Measurements from ENCODE around the gene NR2F6. TPM values are rescaled to one million over a fixed set of nuclear protein-coding genes. Genes with fewer than 3 reads are reported as not detected.

NR2F6 gene
- total RNA-seq, 1 donor from 2014 or later, result 122 TPM

DNA sequence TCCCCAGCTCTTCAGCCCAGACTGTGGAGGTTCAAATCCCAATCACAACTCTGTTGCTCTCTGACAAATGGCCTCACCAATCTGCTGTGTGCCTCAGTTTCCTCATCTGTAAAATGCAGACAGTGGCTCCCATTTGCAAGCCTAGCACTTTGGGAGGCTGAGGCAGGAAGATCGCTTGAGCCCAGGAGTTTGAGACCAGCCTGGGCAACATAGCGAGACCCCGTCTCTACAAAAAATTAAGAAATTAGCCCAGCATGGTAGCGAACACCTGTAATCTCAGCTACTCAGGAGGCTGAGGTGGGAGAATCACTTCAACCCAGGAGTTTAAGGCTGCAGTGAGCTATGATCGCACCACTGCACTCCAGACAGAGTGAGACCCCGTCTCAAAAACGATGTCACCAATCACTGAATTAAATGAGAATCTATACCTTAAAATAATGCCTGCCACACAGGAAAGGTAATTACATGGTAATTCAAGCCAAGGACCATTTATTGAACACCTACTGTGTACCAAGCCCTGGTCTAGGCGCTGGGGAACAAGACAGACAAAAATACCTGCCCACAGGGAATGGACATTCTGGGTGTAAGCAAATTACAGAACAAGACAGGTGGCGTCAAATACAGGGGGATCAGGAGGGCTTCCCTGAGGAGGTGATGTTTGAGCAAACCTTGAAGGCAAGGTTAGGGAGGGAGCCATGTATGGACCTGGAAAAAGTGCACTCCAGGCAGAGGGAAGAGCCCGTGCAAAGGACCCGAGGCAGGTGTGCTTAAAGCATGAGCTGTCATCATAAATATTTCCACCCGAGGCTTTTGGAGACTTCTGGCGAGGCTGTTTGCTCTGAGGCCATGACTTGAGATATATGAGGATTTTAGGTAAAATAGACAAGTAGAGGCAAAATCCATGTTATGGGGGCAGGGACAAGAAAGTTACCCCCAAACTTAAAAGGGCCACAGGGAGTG lies 7.7 kb downstream of the NR2F6 start:
- no peak overlapping the region for H3K4me3 ChIP-seq (ENCODE audit: low read depth, low read length)
- TF ChIP-seq, protein P1, sequence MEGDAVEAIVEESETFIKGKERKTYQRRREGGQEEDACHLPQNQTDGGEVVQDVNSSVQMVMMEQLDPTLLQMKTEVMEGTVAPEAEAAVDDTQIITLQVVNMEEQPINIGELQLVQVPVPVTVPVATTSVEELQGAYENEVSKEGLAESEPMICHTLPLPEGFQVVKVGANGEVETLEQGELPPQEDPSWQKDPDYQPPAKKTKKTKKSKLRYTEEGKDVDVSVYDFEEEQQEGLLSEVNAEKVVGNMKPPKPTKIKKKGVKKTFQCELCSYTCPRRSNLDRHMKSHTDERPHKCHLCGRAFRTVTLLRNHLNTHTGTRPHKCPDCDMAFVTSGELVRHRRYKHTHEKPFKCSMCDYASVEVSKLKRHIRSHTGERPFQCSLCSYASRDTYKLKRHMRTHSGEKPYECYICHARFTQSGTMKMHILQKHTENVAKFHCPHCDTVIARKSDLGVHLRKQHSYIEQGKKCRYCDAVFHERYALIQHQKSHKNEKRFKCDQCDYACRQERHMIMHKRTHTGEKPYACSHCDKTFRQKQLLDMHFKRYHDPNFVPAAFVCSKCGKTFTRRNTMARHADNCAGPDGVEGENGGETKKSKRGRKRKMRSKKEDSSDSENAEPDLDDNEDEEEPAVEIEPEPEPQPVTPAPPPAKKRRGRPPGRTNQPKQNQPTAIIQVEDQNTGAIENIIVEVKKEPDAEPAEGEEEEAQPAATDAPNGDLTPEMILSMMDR (conservative IDR thresholded peaks at IDR 0.05; ENCODE audit: low read depth, low read length), result no peak
- DNase-seq (ENCODE audit: low read depth), result no peak

DNA sequence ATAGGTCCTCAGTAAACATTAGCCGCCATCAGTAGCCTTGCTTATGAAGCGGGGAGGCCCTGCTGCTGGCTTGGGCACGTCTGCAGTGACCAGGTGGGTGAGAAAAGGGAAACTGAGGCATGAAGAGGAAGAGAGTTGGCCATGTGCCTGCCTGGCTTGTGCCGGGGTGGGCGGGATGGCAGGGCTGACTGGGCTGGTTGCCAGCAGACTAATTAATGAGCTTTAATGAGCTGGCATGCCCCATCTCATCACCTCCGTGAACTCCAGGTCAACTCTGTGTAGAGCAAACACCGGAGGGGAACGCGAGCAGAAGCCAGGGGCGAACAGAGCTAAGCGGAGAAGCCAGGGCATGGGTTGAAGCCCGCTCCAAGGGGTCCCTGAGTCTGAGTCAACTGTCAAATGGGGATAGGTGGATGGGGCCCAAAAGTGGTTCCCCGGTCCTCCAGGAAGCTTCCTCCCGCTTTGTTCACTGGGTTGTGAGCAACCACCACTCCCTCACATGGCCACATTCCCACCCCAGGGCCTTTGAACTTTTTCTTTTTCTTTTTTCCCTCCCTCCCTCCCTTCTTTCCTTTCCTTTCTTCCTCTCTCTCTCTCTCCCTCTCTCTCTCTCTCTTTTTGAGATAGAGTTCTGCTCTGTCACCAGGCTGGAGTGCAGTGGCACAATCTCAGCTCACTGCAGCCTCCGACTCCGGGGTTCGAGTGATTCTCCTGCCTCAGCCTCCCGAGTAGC lies 8.7 kb downstream of the NR2F6 start:
- TF ChIP-seq, protein P1 (conservative IDR thresholded peaks at IDR 0.05; ENCODE audit: low read depth, low read length), result no peak
- no peak for DNase-seq (ENCODE audit: low read depth)
- no peak overlapping the region for H3K4me3 ChIP-seq (ENCODE audit: low read depth, low read length)

DNA sequence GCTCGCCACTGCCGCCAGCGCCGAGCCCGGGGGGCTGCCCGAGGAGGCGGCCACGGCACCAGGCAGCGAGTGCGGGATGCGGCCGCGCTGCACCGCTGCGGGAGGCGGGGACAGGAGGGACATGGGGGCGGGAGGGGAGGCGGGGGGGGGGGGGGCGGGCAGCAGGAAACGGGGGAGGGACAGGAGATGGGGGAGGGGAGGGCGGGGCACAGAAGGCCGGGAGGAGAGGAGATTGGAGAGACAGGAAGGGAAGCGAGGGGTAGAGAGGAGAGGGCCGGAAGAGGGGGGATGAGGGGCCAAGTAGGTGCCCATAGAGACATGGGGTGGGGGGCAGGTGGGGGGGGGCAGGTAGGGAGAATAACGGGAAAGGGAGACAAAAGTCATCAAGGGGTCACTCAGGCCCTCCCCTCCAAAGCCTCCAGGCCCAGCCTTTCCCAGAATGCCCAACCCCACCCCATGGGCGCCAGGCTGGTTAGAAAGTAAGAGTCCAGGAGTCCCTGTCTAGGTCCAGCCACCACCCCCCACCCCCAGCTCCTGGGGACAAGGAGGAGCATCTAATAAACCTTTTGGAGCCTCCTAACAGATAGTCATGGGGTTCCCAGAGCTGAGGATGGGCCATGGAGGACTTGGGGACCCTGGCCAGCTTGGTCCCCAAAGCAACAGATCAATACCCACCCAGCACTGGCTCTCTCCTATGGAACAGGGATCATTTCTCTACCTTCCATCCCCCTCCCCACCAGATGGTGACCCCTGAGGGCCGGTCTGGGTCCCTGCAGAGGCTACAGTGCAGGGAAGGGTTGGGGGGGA lies 9.5 kb downstream of the NR2F6 start:
- TF ChIP-seq, protein P1 (conservative IDR thresholded peaks at IDR 0.05; ENCODE audit: low read depth, low read length), result no peak
- no peak overlapping the region for H3K4me3 ChIP-seq (ENCODE audit: low read depth, low read length)
- DNase-seq (ENCODE audit: low read depth), result no peak

DNA sequence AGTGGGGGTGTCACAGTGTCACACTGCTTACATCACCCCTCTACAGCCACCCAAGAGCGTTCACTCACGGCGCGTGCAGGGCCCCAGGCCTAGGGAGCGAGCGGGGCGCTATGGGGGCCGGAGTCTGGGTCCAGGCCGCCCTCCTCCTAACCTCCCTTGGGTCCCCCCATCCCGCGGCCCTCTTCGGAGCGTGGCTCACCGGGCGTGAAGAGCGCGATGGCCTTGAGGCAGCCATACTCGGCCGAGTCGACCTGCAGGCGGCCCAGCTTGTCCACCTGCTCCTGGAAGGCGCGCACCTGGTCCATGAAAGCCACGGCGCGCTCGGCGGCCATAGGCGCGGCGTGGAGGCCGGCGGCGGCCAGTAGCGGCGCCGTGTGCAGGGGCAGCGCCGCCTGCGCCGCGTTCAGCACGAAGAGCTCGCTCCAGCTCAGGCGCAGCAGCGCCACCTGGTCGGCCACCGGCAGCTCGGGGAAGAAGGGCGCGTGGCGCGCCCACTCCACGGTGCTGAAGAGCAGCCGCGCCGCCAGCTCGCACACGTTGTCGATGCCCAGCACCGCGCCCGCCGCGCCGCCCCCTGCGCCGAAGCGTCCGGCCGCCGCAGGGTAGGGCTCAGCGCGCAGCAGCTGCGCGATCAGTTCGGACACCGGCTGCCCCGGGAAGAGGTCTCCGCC lies 10.3 kb downstream of the NR2F6 start:
- peak overlapping the region; percentile 45 for H3K4me3 ChIP-seq (ENCODE audit: low read depth, low read length)
- no peak for DNase-seq (ENCODE audit: low read depth)

DNA sequence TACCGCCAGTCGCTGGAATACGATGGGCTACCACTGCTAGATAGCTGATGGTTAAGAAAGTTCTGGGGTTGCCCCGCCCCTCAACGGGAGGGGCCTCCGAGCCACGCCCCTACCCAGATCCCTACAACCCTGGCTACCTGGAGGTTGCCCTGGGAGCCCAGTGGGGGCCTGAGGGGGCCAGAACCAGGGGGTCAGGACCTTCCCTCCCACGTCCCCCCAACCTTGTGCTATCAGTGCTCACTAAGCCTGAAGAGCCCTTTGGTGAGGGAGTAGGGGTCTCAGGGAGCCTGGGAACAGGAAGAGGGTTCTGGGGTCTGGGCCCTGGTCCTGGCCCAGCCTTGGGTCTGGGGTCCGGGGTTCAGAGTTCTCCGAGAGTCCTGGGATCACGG lies 10.8 kb downstream of the NR2F6 start:
- TF ChIP-seq, protein P1 (conservative IDR thresholded peaks at IDR 0.05; ENCODE audit: low read depth, low read length), result no peak
- DNase-seq (ENCODE audit: low read depth), result no peak

More for the DNA sequence above, 10.3 kb downstream of the NR2F6 start:
- TF ChIP-seq, protein P1 (conservative IDR thresholded peaks at IDR 0.05; ENCODE audit: low read depth, low read length), result no peak

DNA sequence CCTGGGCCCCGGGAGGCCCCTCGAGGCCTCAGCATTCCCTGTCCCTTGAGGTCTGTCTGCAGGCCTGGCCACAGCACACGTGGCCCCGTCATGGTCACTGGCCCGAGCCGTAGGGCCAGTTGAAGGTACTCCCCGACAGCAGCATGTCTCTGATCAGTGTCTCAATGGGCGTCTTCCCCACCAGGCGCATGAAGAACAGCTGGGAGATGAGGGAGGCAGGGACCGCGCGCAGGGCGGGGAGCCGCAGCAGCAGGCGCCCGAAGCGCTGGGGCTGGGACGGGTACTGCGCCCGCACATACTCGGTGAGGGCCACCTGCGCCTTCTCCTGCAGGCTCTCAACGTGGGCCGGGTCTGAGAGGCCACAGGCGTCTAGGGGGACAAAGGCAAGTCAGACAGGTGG lies 13.5 kb downstream of the NR2F6 start:
- TF ChIP-seq, protein P1 (conservative IDR thresholded peaks at IDR 0.05; ENCODE audit: low read depth, low read length), result no peak
- DNase-seq (ENCODE audit: low read depth), result no peak
- H3K4me3 ChIP-seq (ENCODE audit: low read depth, low read length), result no peak overlapping the region

More for the DNA sequence above, 10.8 kb downstream of the NR2F6 start:
- peak overlapping the region; percentile 45 for H3K4me3 ChIP-seq (ENCODE audit: low read depth, low read length)
